KOPT-K1 (cell line): Measurements from ENCODE around the gene ANAPC7.
"Not testable (repeated sequence)": the region's sequence is repeated elsewhere in the genome, so short reads cannot be mapped to it uniquely, and the experiment has no call there.

Experiments used
- H3K27ac ChIP-seq: fragments of 200-600 bp; sonication (generic); 2 replicates; pipeline ENCODE4 v1.5.1; 2016; ENCODE audit warnings: antibody characterized with exemption, mild to moderate bottlenecking, low read depth, low read length; ENCODE audit not compliant: poor library complexity, severe bottlenecking
- H3K36me3 ChIP-seq: fragments of 200-600 bp; sonication (generic); 2 replicates; pipeline ENCODE4 v1.5.1; 2017; ENCODE audit warnings: antibody characterized with exemption, mild to moderate bottlenecking, low read length, moderate library complexity; ENCODE audit not compliant: insufficient read depth
- H3K9me3 ChIP-seq: fragments of 200-600 bp; sonication (generic); 2 replicates; pipeline ENCODE4 v1.5.1; 2017; ENCODE audit warnings: antibody characterized with exemption, low read length, mild to moderate bottlenecking; ENCODE audit not compliant: insufficient read depth, poor library complexity, severe bottlenecking

The ANAPC7 gene, protein sequence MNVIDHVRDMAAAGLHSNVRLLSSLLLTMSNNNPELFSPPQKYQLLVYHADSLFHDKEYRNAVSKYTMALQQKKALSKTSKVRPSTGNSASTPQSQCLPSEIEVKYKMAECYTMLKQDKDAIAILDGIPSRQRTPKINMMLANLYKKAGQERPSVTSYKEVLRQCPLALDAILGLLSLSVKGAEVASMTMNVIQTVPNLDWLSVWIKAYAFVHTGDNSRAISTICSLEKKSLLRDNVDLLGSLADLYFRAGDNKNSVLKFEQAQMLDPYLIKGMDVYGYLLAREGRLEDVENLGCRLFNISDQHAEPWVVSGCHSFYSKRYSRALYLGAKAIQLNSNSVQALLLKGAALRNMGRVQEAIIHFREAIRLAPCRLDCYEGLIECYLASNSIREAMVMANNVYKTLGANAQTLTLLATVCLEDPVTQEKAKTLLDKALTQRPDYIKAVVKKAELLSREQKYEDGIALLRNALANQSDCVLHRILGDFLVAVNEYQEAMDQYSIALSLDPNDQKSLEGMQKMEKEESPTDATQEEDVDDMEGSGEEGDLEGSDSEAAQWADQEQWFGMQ

DNA sequence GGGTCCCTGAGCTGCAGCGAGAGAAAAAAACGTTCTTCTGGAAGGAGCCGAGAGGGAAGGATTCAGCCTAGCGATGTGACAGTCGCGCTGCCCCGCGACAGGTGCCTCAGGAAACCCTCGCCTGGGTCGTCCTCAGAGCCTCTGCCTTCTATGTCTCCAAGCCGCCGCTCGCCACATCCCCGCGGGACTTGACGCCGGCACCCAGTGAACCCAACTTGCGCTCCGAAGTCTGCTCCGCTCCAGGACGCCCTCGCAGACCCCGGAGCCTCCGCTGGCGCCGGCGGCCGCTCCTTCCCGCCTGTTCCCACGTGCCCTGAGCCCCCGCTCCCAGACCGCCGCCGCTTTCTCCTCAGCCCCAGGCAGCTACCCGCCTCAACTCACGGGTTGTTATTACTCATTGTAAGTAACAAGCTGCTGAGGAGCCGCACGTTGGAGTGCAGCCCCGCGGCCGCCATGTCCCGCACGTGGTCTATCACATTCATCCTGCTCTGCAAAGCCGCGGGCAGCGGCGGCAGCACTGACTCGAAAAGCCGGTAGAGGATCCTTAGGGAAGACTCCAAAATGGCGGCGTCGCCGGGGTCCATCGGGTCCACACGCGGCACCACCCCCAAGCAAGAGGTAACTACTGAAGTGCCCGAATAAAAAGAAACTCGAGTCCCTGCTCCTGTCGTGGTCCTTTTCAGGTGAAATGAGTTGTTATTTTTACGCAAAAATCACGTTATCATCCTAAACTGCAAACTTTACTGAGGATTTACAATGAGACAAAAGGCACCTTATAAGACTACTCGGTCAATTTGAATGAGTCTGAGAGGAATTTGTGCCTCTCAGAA lies at the start of gene ANAPC7:
TSS of gene ANAPC7 (minus strand) at position 563 of the 830 bp plus-strand sequence. CDS start at position 482, 81 bp downstream.
- no peaks in the 10 kb centered on the region for H3K9me3 ChIP-seq
- peaks cover 34% of the 10 kb centered on the region for H3K36me3 ChIP-seq
- peak within 1 kb of the TSS; percentile 98 for H3K27ac ChIP-seq

DNA sequence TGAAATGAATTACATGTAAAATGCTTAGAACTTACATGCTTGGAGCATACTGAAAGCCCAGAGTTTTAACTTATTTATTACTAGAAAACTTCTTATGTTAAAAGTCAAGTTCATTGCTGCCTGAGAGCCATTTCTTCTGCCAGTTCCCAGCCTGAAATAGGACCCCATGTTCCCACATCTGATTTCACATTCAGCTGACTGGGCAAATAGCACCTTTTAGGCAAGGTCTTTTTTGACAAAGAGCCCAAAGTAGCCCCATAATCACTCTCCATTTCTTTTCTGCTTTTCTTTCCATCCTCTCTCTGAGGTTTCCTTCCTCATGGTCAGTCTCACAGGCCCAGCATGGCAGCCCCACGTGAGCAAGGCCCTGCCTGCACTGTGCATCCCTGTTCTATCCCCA lies 47.8 kb upstream of the ANAPC7 start:
- peaks cover 72% of the 10 kb centered on the region for H3K36me3 ChIP-seq
- no peaks in the 10 kb centered on the region for H3K9me3 ChIP-seq
- H3K27ac ChIP-seq, result no peak overlapping the region

DNA sequence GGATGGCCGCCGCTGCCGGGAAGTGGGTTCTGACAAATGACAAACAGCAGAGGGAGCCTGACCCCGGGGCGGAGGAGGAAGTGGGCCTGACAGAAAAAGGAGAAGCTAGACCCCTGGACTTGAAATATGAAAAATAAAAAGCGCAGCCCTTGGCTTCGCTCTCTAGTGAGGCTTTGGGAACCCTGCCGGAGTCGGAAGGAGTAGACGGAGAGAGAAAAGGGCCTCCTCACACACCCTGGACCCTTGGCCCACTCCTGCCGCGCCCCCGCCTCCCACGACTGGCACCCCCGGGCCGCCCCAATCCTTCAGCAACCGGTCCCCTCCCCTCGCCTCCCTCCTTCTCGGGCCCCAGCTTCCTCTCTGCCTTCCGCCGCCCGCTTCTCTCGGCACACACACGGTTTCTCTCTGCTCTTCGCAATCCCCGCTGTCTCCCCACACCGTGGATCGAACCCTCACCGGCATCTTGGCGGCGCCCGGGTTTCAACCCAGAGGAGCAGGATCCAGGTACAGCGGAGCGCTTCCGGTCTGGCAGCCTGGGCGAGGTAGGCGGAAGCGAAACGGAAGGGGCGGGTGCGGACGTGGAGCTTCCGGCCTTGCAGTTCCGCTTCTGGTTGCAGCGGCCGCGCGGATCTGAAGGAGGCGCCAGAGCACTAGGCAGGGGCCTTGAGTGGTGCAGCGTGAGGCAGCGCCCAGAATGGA lies 46.4 kb upstream of the ANAPC7 start, which contains the start of gene ARPC3:
TSS of gene ARPC3 (minus strand) at position 539 of the 699 bp plus-strand sequence. CDS start at position 462, 77 bp downstream.
- Histone ChIP-seq H3K27ac (peak within 1 kb of the TSS; percentile 81), H3K36me3 (peaks cover 74% of the 10 kb centered on the region)

DNA sequence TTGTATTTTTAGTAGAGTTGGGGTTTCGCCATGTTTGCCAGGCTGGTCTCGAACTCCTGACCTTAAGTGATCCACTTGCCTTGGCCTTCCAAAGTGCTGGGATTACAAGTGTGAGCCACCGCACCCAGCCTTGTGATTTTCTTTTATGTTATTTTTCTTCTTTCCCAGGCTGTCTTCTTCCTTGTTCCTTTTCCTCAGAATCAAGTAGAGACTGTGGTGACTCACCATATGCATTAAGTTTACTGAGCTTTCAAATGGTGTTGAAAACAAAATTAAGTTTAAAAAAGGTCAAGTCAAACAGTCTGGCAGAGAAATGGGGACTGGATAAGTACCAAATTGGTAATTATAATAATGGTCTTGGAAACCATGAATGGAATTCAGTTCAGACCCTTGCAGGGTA lies 40.9 kb upstream of the ANAPC7 start:
- H3K27ac ChIP-seq, result no peak overlapping the region
- peaks cover 90% of the 10 kb centered on the region for H3K36me3 ChIP-seq
- no peaks in the 10 kb centered on the region for H3K9me3 ChIP-seq

More for the DNA sequence above, 46.4 kb upstream of the ANAPC7 start, which contains the start of gene ARPC3:
- H3K9me3 ChIP-seq, result no peaks in the 10 kb centered on the region

DNA sequence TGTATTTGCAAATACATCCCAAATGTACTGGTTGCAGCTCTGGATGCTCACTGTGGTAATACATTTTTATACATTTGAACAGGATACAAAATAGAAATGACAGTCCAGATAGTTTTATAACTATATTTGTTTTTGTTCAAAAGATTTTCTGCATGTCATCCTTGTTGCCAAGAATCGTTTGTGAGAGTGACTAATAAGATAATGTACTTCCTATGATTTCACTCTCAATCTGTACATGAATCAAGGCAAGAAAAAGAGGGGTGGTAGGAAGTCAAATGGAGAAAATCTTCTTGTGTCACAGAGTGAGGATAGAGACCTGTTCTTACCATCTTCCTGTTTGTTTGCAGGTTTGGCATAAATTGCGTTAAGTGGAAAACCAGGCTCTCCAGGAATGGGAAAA lies 32.7 kb upstream of the ANAPC7 start:
- no peak overlapping the region for H3K27ac ChIP-seq
- peaks cover 77% of the 10 kb centered on the region for H3K36me3 ChIP-seq
- no peaks in the 10 kb centered on the region for H3K9me3 ChIP-seq

DNA sequence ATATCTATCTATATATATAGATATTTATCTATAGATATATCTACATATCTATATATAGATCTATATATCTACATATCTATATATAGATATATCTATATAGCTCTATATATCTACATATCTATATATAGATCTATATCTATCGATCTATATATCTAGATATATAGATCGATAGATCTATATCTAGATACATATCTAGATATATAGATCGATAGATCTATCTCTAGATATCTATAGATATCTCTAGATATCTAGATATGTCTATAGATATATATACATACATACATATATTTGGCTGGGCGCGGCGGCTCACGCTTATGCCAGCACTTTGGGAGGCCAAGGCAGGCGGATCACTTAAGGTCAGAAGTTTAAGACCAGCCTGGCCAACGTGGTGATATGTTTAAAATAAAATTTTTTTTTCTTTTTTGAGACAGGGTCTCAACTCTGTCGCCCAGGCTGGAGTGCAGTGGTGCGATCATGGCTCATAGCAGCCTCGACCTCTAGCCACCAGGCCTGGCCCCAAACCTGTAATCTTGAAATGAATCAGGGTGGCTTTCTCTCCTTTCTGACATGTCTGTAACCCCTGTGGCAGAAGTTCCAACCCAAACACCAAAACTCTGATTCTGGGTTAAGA lies 28.6 kb upstream of the ANAPC7 start:
- Histone ChIP-seq H3K9me3 (no peaks in the 10 kb centered on the region), H3K36me3 (peaks cover 37% of the 10 kb centered on the region), H3K27ac (no peak overlapping the region)

DNA sequence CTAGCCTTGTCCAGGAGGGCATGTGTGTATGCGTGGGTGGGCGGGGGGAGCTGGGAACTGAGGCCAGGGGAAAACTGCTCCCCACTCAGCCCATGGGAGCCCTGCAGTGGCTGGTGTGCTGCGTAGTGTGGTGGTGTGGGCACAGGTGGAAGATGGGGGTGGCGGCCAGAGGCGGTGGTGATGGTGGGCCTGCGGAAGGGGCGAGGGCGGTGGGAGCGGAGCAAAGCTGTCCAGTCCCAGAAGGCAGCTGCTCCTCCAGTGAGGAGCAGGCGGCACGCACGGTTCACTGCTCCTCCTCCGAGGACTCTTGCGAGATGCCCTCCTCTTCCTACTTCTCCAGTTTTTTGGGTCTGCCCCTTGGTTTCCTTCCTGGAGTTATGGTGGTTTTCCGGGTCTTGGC lies 26.2 kb upstream of the ANAPC7 start:
- not testable (repeated sequence) for H3K27ac ChIP-seq, H3K9me3 ChIP-seq
- H3K36me3 ChIP-seq, result peaks cover 13% of the 10 kb centered on the region

DNA sequence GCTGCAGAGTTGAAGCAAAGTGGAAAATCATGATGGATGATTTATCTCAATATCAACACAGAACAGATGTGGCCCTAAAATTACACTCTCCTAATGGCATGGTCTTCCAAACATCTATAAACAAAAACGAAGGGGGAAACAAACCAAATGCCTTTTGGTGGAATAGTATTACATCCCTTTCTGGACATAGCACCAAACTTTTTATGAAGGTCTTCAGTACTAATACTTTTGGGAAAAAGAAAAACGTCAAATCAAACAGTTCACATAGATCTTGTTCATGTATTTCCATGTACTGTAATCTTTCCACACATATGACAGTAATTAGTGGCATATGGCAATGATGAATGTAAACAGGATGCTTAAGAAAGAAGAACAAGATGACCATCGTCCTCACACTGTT lies 22.9 kb upstream of the ANAPC7 start:
- H3K27ac ChIP-seq, result no peak overlapping the region
- H3K9me3 ChIP-seq, result no peaks in the 10 kb centered on the region
- no peaks in the 10 kb centered on the region for H3K36me3 ChIP-seq

DNA sequence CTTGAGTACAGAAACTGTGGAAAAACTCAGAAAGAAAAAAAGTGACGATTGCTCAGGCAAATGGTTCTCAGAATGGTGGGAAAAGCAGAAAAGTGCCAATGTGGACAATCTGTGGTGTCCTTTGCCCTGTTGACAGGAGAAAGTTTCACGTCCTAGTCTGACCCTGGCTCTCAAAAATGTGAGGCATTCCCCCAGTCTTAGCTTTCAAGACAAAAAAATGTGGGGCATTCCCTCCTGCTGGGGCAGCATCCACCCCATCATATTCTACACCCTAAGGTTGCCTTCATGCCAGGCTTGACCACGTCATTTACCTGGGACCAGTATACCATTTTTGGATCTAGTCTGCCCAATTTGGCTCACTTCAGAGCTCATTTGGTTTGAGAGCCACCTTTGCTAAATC lies 20.7 kb upstream of the ANAPC7 start:
- Histone ChIP-seq H3K9me3 (no peaks in the 10 kb centered on the region), H3K36me3 (no peaks in the 10 kb centered on the region), H3K27ac (no peak overlapping the region)

DNA sequence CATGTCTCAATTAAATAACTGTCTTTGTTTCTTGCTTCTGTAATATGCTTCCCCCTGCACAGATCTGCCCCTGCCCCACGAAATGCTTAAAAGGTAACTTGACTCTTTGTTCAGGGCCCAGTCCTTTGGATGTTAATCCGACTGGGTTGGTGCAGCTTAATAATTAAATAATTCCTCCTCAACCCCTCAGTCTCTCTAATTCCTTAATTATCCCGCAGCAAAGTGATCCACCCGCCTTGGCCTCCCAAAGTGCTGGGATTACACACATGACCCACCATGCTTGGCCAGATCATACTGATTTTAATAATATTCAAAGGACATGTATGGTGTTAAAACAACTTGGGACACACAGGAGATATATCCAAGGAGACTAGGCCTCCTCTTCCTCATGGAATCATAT lies 18.2 kb upstream of the ANAPC7 start:
- Histone ChIP-seq H3K36me3 (no peaks in the 10 kb centered on the region), H3K9me3 (no peaks in the 10 kb centered on the region), H3K27ac (no peak overlapping the region)

DNA sequence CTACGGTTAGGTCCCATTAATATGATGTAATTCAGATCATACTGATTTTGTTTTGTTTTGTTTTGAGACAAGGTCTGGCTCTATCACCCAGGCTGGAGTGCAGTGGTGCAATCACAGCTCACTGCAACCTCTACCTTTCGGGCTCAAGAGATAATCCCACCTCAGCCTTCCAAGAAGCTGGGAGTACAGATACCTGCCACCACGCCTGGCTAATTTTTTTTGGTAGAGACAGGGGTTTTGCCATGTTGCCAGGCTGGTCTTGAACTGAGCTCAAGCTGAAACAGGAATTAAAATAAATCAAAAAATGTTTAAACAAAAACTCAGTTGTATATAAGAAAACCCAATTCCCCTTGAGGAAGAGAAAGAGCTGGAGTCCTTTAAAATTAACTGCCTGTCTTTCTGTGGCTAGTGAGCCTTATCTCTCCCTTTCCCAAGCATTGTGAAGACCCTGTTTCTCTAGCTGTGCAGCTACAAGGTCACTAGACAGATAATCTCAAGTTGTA lies 17.7 kb upstream of the ANAPC7 start:
- Histone ChIP-seq H3K36me3 (no peaks in the 10 kb centered on the region), H3K9me3 (no peaks in the 10 kb centered on the region), H3K27ac (no peak overlapping the region)

DNA sequence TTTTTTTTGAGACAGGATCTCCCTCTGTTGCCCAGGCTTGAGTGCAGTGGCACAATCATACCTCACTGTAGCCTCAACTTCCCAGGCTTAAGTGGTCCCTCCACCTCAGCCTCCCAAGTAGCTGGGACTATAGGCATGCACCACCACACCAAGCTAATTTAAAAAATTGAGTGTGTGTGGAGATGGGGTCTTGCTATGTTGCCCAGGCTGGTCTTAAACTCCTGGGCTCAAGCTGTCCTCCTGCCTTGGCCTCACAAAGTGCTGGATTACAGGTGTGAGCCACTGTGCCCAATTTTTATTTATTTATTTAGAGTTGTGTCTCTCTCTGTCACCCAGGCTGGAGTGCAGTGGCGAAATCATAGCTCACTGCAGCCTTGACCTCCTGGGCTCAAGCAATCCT lies 17.1 kb upstream of the ANAPC7 start:
- not testable (repeated sequence) for H3K27ac ChIP-seq, H3K36me3 ChIP-seq, H3K9me3 ChIP-seq

DNA sequence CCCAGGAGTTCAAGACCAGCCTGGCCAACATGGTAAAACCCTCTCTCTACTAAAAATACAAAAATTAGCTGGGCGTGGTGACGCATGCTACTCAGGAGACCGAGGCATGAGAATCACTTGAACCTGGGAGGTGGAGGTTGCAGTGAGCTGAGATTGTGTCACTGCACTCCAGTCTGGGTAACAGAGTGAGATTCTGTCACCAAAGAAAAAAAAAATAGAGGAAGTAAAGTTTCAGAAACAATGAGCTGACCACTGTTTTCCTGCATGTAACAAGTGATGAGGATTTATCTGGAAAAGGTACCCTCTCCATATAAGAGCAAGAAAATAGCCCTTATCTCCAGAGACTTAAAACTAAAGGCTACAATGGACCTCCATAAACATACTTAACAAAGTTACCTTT lies 13.6 kb upstream of the ANAPC7 start:
- not testable (repeated sequence) for H3K27ac ChIP-seq, H3K9me3 ChIP-seq, H3K36me3 ChIP-seq

DNA sequence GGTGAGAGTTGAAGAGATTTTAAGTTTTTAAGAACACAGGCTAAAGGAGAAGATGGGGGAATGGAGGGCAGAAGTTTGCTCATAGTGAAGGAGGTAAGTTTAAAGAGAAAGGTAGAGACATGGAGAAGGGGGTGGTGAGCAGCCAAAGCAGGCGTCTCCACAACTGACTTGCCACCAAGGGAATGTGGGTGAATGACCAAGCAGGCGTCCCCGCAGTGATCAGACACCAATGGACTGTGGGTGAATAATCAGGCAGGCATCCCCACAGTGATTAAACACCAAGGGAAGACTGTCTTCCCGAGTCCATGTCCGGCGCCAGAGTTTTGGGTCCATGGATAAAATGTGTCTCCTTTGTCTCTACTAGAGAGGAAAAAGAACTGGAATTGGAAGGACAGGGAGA lies 6.6 kb upstream of the ANAPC7 start:
- H3K9me3 ChIP-seq, H3K27ac ChIP-seq, H3K36me3 ChIP-seq: not testable (repeated sequence)
